IPS-15b (cell line): Measurements from ENCODE around the gene KRABD2.
A peak's percentile ranks its signal among the peaks of the same experiment; 100 is the strongest.
"Not testable (repeated sequence)": the region's sequence is repeated elsewhere in the genome, so short reads cannot be mapped to it uniquely, and the experiment has no call there.

Experiments
- H3K27me3 ChIP-seq: one replicate; pipeline ENCODE4 v1.6.1; 2013; ENCODE audit warnings: low read length; ENCODE audit not compliant: control insufficient read depth, insufficient read depth
- H3K36me3 ChIP-seq: one replicate; pipeline ENCODE4 v1.6.1; 2013; ENCODE audit warnings: low read length; ENCODE audit not compliant: control insufficient read depth, insufficient read depth
- H3K4me1 ChIP-seq: one replicate; pipeline ENCODE4 v1.6.1; 2013; ENCODE audit warnings: mild to moderate bottlenecking, low read length; ENCODE audit not compliant: control insufficient read depth, insufficient read depth
- H3K4me3 ChIP-seq: one replicate; pipeline ENCODE4 v1.5.1; 2013; ENCODE audit warnings: low read depth, low read length
- H3K9ac ChIP-seq: one replicate; pipeline ENCODE4 v1.6.1; 2013; ENCODE audit warnings: low read depth, mild to moderate bottlenecking, low read length
- H3K9me3 ChIP-seq: one replicate; pipeline ENCODE4 v1.6.1; 2013; ENCODE audit warnings: mild to moderate bottlenecking, low read length; ENCODE audit not compliant: control insufficient read depth, insufficient read depth

The KRABD2 gene

DNA sequence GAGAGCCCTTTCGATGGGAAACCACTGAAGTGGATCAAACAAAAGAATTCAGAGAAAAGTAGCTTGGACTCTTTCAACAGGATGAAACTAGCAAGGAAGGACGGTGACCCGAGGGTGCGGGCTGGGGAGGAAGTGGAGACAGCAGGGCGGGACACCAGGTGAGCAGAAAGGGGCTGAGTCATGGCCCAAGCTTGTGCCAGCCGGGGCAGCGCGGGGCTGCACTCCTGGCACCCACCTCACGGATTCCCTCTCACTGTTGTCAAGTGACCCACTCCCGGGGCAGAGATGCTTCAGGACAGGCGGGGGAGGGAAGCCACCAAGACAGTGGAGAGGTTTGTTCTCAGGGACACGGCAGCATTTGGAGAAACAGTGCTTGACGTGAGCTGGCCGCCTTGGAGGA lies 31.9 kb upstream of the KRABD2 start:
- Histone ChIP-seq H3K4me3 (no peak overlapping the region), H3K9ac (no peak overlapping the region), H3K9me3 (no peaks in the 10 kb centered on the region), H3K36me3 (no peaks in the 10 kb centered on the region), H3K4me1 (peaks cover 6% of the 10 kb centered on the region), H3K27me3 (no peaks in the 10 kb centered on the region)

DNA sequence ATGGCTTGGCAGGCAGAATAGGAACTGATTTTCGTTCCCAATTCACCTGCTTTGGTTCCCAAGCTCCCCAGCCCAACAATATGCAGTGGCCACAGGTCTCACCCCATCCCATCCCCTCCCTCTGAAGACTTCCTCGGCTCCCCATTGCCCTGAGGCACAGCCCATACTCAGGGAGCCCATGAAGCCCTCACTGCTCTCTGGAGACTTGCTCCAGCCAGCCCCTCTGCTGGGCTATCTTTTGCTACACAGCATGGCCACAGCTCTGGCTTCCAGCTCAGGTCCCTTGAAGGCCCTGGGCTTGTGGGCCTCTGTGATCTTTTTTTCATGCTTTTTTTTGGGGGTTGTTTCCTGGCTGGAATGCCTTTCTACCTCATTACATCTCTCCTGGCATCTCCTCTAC lies 29.7 kb upstream of the KRABD2 start:
- H3K4me1 ChIP-seq = peaks cover 6% of the 10 kb centered on the region
- H3K9me3 ChIP-seq = no peaks in the 10 kb centered on the region
- H3K9ac ChIP-seq = no peak overlapping the region
- no peaks in the 10 kb centered on the region for H3K27me3 ChIP-seq
- no peak overlapping the region for H3K4me3 ChIP-seq
- H3K36me3 ChIP-seq = no peaks in the 10 kb centered on the region

- peaks cover 4% of the 10 kb centered on the region for H3K4me1 ChIP-seq
- no peak overlapping the region for H3K4me3 ChIP-seq
- peaks cover 1% of the 10 kb centered on the region for H3K27me3 ChIP-seq
- no peaks in the 10 kb centered on the region for H3K9me3 ChIP-seq
- no peak overlapping the region for H3K9ac ChIP-seq
- no peaks in the 10 kb centered on the region for H3K36me3 ChIP-seq
Measured at GRCh38 chr17:8405499-8406016, 29.1 kb upstream of the KRABD2 start.

DNA sequence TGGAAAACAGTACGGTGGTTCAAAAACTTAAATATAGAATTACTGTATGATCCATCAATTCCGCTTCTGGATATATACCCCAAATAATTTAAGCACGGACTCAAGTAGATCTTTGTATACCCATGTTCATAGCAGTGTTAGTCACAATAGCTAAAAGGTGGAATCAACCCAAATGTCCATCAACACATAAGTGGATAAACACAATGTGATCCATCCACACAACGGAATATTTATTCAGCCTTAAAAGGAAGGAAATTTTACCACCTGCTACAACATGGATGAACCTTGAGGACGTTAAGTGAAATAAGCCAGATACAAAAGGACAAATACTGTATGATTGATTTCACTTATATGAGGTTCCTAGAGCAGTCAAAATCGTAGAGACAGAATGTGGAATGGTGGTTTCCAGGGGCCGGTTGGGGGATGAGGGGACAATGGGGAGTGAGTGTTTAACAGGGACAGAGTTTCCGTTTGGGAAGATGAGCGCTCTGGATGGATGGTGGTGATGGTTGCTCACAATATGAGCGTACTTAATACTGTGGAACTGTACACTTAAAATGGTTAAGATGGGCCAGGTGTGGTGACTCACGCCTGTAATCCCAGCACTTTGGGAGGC lies 26.5 kb upstream of the KRABD2 start:
- Histone ChIP-seq H3K36me3 (no peaks in the 10 kb centered on the region), H3K4me3 (no peak overlapping the region)

DNA sequence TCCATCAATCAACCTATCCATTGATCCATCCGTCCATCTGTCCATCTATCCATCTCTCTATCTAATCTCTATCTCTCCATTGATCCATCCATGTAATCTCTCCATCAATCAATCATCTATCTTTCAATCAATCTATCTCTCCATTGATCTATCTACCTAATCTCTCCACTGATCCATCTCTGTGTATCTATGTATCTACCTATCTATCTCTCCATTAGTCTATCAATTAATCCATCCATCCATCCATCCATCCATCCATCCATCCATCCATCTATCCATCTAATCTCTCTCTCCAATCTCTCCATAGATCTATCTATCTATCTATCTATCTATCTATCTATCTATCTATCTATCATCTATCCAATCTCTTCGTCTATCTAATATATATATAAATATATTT lies 24.6 kb upstream of the KRABD2 start:
- no peak overlapping the region for H3K9ac ChIP-seq

More for the DNA sequence above, 26.5 kb upstream of the KRABD2 start:
- Histone ChIP-seq H3K4me1 (no peaks in the 10 kb centered on the region), H3K9ac (no peak overlapping the region), H3K9me3 (no peaks in the 10 kb centered on the region), H3K27me3 (peaks cover 2% of the 10 kb centered on the region)

GRCh38 chr17:8398980-8399379 lies 22.5 kb upstream of the KRABD2 start:
- H3K27me3 ChIP-seq = peaks cover 6% of the 10 kb centered on the region
- no peak overlapping the region for H3K4me3 ChIP-seq
- no peaks in the 10 kb centered on the region for H3K9me3 ChIP-seq

More for the DNA sequence above, 24.6 kb upstream of the KRABD2 start:
- Histone ChIP-seq H3K4me1 (no peaks in the 10 kb centered on the region), H3K36me3 (no peaks in the 10 kb centered on the region), H3K27me3 (peaks cover 4% of the 10 kb centered on the region), H3K4me3 (no peak overlapping the region), H3K9me3 (no peaks in the 10 kb centered on the region)

DNA sequence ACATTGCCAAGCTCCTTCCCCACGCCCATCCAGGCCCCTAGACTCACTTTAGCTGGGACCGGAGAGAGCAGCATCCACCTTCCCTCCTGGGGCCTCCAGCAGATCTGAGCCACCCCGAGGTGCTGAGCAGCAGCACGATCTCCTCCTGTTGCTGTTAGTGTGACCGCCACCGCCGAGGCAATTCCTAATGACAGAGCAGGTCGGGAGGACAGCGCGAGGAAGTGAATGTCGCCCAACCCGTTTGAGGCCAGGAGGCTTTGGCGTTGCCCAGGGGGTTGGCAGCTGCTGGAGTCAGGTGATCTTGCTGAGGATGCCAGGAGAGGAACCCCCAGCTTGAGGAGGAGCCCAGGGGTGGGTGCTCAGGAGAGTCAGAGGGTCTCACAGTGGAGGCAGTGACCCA lies 21.1 kb upstream of the KRABD2 start, which contains the start of gene RNF222:
Gene RNF222 (minus strand): TSS at position 192 of the 400 bp plus-strand sequence. CDS start 4,366 bp downstream, outside the sequence.
- no peak within 1 kb of the TSS for H3K9ac ChIP-seq
- no peaks in the 10 kb centered on the region for H3K36me3 ChIP-seq
- H3K27me3 ChIP-seq = peaks cover 6% of the 10 kb centered on the region
- no peaks in the 10 kb centered on the region for H3K4me1 ChIP-seq
- H3K9me3 ChIP-seq = no peaks in the 10 kb centered on the region
- H3K4me3 ChIP-seq = no peak within 1 kb of the TSS

More at GRCh38 chr17:8398980-8399379, 22.5 kb upstream of the KRABD2 start:
- no peaks in the 10 kb centered on the region for H3K36me3 ChIP-seq
- no peak overlapping the region for H3K9ac ChIP-seq
- H3K4me1 ChIP-seq = no peaks in the 10 kb centered on the region

- not testable (repeated sequence) for H3K9me3 ChIP-seq, H3K27me3 ChIP-seq, H3K4me3 ChIP-seq, H3K9ac ChIP-seq, H3K36me3 ChIP-seq, H3K4me1 ChIP-seq
Measured at GRCh38 chr17:8394497-8394896, 18.0 kb upstream of the KRABD2 start.

GRCh38 chr17:8393470-8394231 lies 17.1 kb upstream of the KRABD2 start:
- H3K4me3 ChIP-seq = no peak overlapping the region
- H3K36me3 ChIP-seq = no peaks in the 10 kb centered on the region
- H3K4me1 ChIP-seq = peaks cover 6% of the 10 kb centered on the region

DNA sequence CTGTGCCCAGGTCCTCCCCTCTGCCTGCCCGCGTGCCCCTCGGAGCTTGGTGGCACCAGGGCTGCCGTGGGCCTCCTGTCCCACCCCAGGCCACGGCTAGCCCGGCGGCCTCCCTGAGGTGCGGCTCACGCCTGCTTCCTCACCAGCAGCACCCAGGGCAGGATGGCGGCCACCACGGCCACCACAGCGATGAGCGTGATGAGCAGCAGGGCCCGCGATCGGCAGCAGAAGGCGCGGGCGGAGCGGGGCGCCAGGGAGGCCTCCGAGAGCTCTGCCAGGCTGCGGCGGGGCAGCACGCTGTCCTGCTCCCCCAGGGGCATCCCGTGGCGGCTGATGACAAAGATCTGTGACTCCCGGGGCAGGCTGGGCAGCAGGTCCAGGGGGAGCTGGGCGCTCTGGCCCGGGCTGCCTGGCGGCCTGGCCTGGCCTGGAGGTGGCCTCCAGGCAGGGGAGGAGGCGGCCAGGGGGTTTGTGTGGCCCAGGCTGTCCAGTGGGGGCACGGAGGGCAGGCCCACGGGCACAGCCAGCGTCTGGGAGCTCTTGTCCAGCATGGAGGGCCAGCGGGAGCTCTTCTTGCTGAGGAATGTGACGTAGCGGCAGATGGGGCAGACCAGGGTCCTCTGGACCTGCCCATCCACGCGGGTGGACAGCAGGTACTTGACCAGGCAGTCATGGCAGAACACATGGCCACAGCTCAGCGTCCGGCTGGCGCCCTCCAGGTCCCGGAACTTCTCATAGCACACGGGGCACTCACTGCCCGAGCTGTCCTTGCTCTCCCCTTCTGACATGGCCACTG lies 16.4 kb upstream of the KRABD2 start:
- Histone ChIP-seq H3K4me3 (no peak overlapping the region), H3K9me3 (no peaks in the 10 kb centered on the region), H3K36me3 (no peaks in the 10 kb centered on the region), H3K4me1 (peaks cover 6% of the 10 kb centered on the region), H3K27me3 (peaks cover 4% of the 10 kb centered on the region), H3K9ac (peak overlapping the region; percentile 54)

More at GRCh38 chr17:8393470-8394231, 17.1 kb upstream of the KRABD2 start:
- H3K9me3 ChIP-seq = no peaks in the 10 kb centered on the region
- no peak overlapping the region for H3K9ac ChIP-seq
- H3K27me3 ChIP-seq = peaks cover 4% of the 10 kb centered on the region

- Histone ChIP-seq H3K27me3 (peaks cover 4% of the 10 kb centered on the region), H3K9me3 (no peaks in the 10 kb centered on the region), H3K4me1 (peaks cover 6% of the 10 kb centered on the region), H3K9ac (peak overlapping the region; percentile 54), H3K4me3 (no peak overlapping the region), H3K36me3 (no peaks in the 10 kb centered on the region)
Measured at GRCh38 chr17:8392274-8392673, 15.8 kb upstream of the KRABD2 start.
